Measurements from ENCODE around the gene PSMD6. TPM values are rescaled to one million over a fixed set of nuclear protein-coding genes. Genes with fewer than 3 reads are reported as not detected.

The PSMD6 gene
- total and polyA plus RNA-seq, 7 donors, result 49.2 to 71.7 (median 61.9) TPM

GRCh38 chr3:64039981-64040733 lies 16.9 kb upstream of the PSMD6 start:
- Histone ChIP-seq H3K4me1 (no peaks in the 10 kb centered on the region), H3K27ac (no peak overlapping the region), H3K27me3 (no peaks in the 10 kb centered on the region), H3K9me3 (no peaks in the 10 kb centered on the region), H3K4me3 (no peak overlapping the region), H3K36me3 (no peaks in the 10 kb centered on the region)
- intact Hi-C loops (cut with DNase I), result loop anchor here (10.0 kb wide), 1 partner anchor 105 kb away; no protein-coding TSS in a partner anchor
- 74 to 76% methylated on average over 5 of the region's 5 CpGs for WGBS, 2 donors
- TF ChIP-seq CTCF (IDR thresholded peaks at IDR 0.05) (no peak), EP300 (IDR thresholded peaks at IDR 0.05) (no peak), POLR2A (IDR thresholded peaks at IDR 0.05) (no peak), POLR2AphosphoS5 (IDR thresholded peaks at IDR 0.05) (no peak)
- no peak for DNase-seq

- no peak overlapping the region for H3K27ac ChIP-seq
- 80 to 81% methylated on average over 4 of the region's 4 CpGs for WGBS, 2 donors
- no peak overlapping the region for H3K4me3 ChIP-seq
- H3K27me3 ChIP-seq, result no peaks in the 10 kb centered on the region
- DNase-seq, result no peak
- TF ChIP-seq EP300 (IDR thresholded peaks at IDR 0.05) (no peak), CTCF (IDR thresholded peaks at IDR 0.05) (no peak), POLR2AphosphoS5 (IDR thresholded peaks at IDR 0.05) (no peak), POLR2A (IDR thresholded peaks at IDR 0.05) (no peak)
- intact Hi-C loops (cut with DNase I), result loop anchor here (10.0 kb wide), 1 partner anchor 105 kb away; no protein-coding TSS in a partner anchor
- H3K36me3 ChIP-seq, result no peaks in the 10 kb centered on the region
- H3K4me1 ChIP-seq, result no peaks in the 10 kb centered on the region
- H3K9me3 ChIP-seq, result no peaks in the 10 kb centered on the region
Measured at GRCh38 chr3:64039332-64039731, 16.0 kb upstream of the PSMD6 start.

- Histone ChIP-seq H3K36me3 (no peaks in the 10 kb centered on the region), H3K4me3 (no peak overlapping the region), H3K4me1 (peaks cover 0 to under 1% (median 0%) of the 10 kb centered on the region in 4 donors), H3K27ac (no peak overlapping the region), H3K27me3 (no peaks in the 10 kb centered on the region), H3K9me3 (no peaks in the 10 kb centered on the region)
- 51 to 69% methylated on average over 4 of the region's 4 CpGs for WGBS, 2 donors
- no peak for TF ChIP-seq CTCF (IDR thresholded peaks at IDR 0.05)
- TF ChIP-seq POLR2AphosphoS5 (IDR thresholded peaks at IDR 0.05), result no peak
- no peak for TF ChIP-seq POLR2A (IDR thresholded peaks at IDR 0.05)
- TF ChIP-seq EP300 (IDR thresholded peaks at IDR 0.05), result no peak
- intact Hi-C loops (cut with DNase I), result loop anchor here (10.0 kb wide), 1 partner anchor 106 kb away; no protein-coding TSS in a partner anchor
- no peak for DNase-seq
Measured at GRCh38 chr3:64038253-64038767, 15.0 kb upstream of the PSMD6 start.

GRCh38 chr3:64037084-64037483 lies 13.8 kb upstream of the PSMD6 start:
- TF ChIP-seq EP300 (IDR thresholded peaks at IDR 0.05) (no peak), POLR2AphosphoS5 (IDR thresholded peaks at IDR 0.05) (no peak), POLR2A (IDR thresholded peaks at IDR 0.05) (no peak), CTCF (IDR thresholded peaks at IDR 0.05) (no peak)

More at GRCh38 chr3:64037084-64037483, 13.8 kb upstream of the PSMD6 start:
- H3K4me3 ChIP-seq, result no peak overlapping the region
- H3K36me3 ChIP-seq, result no peaks in the 10 kb centered on the region
- peaks cover 0 to 12% (median 3%) of the 10 kb centered on the region in 4 donors for H3K4me1 ChIP-seq
- H3K9me3 ChIP-seq, result no peaks in the 10 kb centered on the region
- H3K27me3 ChIP-seq, result no peaks in the 10 kb centered on the region
- H3K27ac ChIP-seq, result no peak overlapping the region
- intact Hi-C loops (cut with DNase I), result loop anchor here (10.0 kb wide), 1 partner anchor 108 kb away; no protein-coding TSS in a partner anchor
- 96% methylated on average over 7 of the region's 7 CpGs for WGBS, 2 donors
- DNase-seq, result no peak
